ENCODE results near the gene PLCB4.

- TF ChIP-seq CTCF (IDR thresholded peaks at IDR 0.05) = no peak
- TF ChIP-seq EZH2 (IDR thresholded peaks at IDR 0.05) = no peak
Observed at GRCh38 chr20:9061434-9061833, 7.5 kb upstream of the PLCB4 start.
